Kidney epithelial cell (primary cell): ENCODE data around the gene TOX2. TPM values are rescaled to one million over a fixed set of nuclear protein-coding genes. Genes with fewer than 3 reads are reported as not detected.

Source experiments
- DNase-seq: peaks from one replicate; pipeline ENCODE4 v3.0.0-alpha.2; 2010; ENCODE audit warnings: low read depth
- H3K27me3 ChIP-seq: 2 replicates; pipeline ENCODE4 v1.6.0; 2011; ENCODE audit warnings: low read length; ENCODE audit not compliant: control insufficient read depth, insufficient read depth
- H3K36me3 ChIP-seq: 2 replicates; pipeline ENCODE4 v1.5.1; 2011; ENCODE audit warnings: low read length; ENCODE audit not compliant: control insufficient read depth, insufficient read depth
- H3K4me3 ChIP-seq: 2 replicates; pipeline ENCODE4 v1.5.1; 2011; ENCODE audit warnings: low read depth, mild to moderate bottlenecking, control low read depth, low read length
- CTCF ChIP-seq: IDR thresholded peaks from 2 replicates; pipeline ENCODE4 v1.5.1; 2011; ENCODE audit warnings: mild to moderate bottlenecking, moderate library complexity, low read length, control low read depth, inconsistent platforms; ENCODE audit not compliant: insufficient read depth, poor library complexity, severe bottlenecking
- total RNA-seq: library from RNA; depleted of rRNA; stranded (reverse); fragments of >200 nt; gene quantifications from 2 replicates; pipeline ENCODE4 v1.2.3, GENCODE V29; 2015

TOX2 gene
- total RNA-seq, 1 donor from 2014 or later = 7.3 TPM

DNA sequence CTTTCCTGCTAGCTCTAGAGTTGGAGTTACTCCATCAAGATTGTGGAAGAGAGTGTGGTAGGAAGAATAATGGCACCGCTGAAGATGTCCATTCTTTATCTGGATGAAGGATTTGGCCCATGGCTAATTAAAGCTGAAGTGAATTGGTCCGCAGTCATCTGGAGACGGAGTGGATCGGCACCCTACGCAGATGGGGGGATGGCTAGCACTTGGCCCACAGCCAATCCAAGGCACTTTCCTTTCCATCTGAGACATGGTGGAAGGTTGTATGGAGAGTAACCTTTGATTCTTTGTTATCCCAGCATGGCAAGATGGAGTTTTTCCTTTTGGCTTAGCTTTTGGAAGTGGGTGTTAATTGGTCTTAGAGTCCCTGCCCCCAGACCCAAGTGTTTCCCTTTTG, 184.0 kb downstream of the TOX2 start:
- no peak for DNase-seq
- no peak for TF ChIP-seq CTCF
- Histone ChIP-seq H3K27me3 (no peaks in the 10 kb centered on the region), H3K4me3 (no peak overlapping the region), H3K36me3 (no peaks in the 10 kb centered on the region)

DNA sequence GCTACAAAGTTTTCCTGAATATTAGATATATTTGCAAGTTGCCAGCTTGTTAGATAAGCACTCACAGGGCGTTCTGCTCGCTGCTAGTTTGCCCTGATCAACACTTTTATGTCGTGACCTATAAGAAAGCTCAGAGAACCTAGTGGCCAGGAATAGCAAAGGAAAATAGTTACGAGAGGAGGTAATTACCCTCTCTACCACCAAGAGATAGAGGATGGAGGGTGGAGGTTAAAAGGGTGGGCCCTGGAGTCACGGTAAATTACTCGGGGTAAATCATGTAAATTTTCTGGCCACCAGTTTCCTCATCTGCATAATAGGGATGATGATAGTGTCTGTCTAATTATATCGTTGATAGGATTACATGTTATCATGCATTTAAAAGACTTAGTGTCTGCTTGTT, 185.2 kb downstream of the TOX2 start:
- H3K4me3 ChIP-seq = no peak overlapping the region
- H3K27me3 ChIP-seq = peaks cover 2% of the 10 kb centered on the region
- DNase-seq = no peak
- TF ChIP-seq CTCF = no peak
- H3K36me3 ChIP-seq = no peaks in the 10 kb centered on the region

- DNase-seq = no peak
- TF ChIP-seq CTCF = no peak
- peaks cover 9% of the 10 kb centered on the region for H3K27me3 ChIP-seq
- no peak overlapping the region for H3K4me3 ChIP-seq
- H3K36me3 ChIP-seq = no peaks in the 10 kb centered on the region
These were observed 187.9 kb downstream of the TOX2 start for GRCh38 chr20:44102582-44102981.

GRCh38 chr20:44104798-44105517, 190.3 kb downstream of the TOX2 start:
- Histone ChIP-seq H3K36me3 (no peaks in the 10 kb centered on the region), H3K27me3 (peaks cover 9% of the 10 kb centered on the region), H3K4me3 (no peak overlapping the region)
- DNase-seq = no peak
- TF ChIP-seq CTCF = no peak

DNA sequence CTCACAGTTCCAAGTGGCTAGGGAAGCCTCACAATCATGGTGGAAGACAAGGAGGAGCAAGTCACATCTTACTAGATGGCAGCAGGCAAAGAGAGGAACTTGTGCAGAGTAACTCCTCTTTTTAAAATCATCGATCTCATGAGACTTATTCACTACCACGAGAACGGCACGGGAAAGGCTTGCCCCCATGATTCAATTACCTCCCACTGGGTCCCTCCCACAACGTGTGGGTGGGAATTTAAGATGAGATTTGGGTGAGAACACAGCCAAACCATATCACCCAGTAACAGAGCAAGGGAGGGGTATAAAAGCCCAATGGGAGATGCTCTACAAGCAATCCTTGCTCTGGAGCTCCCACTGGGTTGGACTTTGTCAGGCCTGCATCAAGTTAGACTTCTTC, 192.0 kb downstream of the TOX2 start:
- DNase-seq = no peak
- no peaks in the 10 kb centered on the region for H3K36me3 ChIP-seq

More for the DNA sequence above, 192.0 kb downstream of the TOX2 start:
- TF ChIP-seq CTCF = no peak
- Histone ChIP-seq H3K4me3 (no peak overlapping the region), H3K27me3 (peaks cover 11% of the 10 kb centered on the region)
